Mucosa of descending colon (tissue), 3 donors: Measurements from ENCODE around the gene SH3RF2. TPM values are rescaled to one million over a fixed set of nuclear protein-coding genes. Genes with fewer than 3 reads are reported as not detected.

ENCODE experiments used
- ATAC-seq: fragments of 200-7000 bp; cut with Tn5 transposase; one replicate; pipeline ENCODE4 v1.9.1; 2020; ENCODE audit warnings: mild to moderate bottlenecking, moderate library complexity
- DNase-seq, 3 donors: peaks; one replicate each; pipeline ENCODE4 v3.0.0-alpha.2; 2020
- H3K36me3 ChIP-seq: fragments of 200-600 bp; one replicate; pipeline ENCODE4 v1.8.0; 2021; ENCODE audit warnings: low read depth, mild to moderate bottlenecking
- H3K4me1 ChIP-seq: fragments of 200-600 bp; one replicate; pipeline ENCODE4 v1.8.0; 2021; ENCODE audit warnings: low read depth, mild to moderate bottlenecking
- H3K4me3 ChIP-seq: fragments of 200-600 bp; one replicate; pipeline ENCODE4 v1.8.0; 2021; ENCODE audit warnings: mild to moderate bottlenecking
- H3K9me3 ChIP-seq: fragments of 200-600 bp; one replicate; pipeline ENCODE4 v1.8.0; 2021; ENCODE audit warnings: mild to moderate bottlenecking
- intact Hi-C, 2 donors: fragments of 100-400 bp; cut with DNase I in 1 of 2; cut with micrococcal nuclease in 1 of 2; formaldehyde crosslinking; loops; one replicate each; pipeline versions ENCODE4 v1.11.0 to v1.11.1; 2022; cut with DNase I, micrococcal nuclease
- total RNA-seq, 3 donors: library from RNA; stranded (reverse); fragmentation: NEBNext Ultra II Directional in 2 of 3; extraction: Animal tissue kit (Norgen Biotek cat#: 25700) in 2 of 3; gene quantifications; one replicate each; pipeline versions ENCODE4 v1.2.1 to v1.2.4, GENCODE V29; 2021 to 2023
- TF ChIP-seq, protein P1 (sequence below): fragments of 200-600 bp; IDR thresholded peaks from one replicate; pipeline ENCODE4 v1.8.0; 2022; ENCODE audit warnings: antibody characterized with exemption, mild to moderate bottlenecking
- donor health status: DM: no; HTN: no; CAD: no; lungs with moderate emphysema.
- donor health status: DM: no; HTN: no; CAD: no.
- donor health status: DM: no; HTN: yes; CAD: no.

Gene SH3RF2
- total RNA-seq, 3 donors from 2014 or later: 36.8 to 99.7 (median 61.5) TPM

- ATAC-seq (no peak), DNase-seq (no peak)
- H3K9me3 ChIP-seq: no peaks in the 10 kb centered on the region
- no peaks in the 10 kb centered on the region for H3K36me3 ChIP-seq
- intact Hi-C loops: no loop called here
- H3K4me1 ChIP-seq: no peaks in the 10 kb centered on the region
- TF ChIP-seq, protein P1, sequence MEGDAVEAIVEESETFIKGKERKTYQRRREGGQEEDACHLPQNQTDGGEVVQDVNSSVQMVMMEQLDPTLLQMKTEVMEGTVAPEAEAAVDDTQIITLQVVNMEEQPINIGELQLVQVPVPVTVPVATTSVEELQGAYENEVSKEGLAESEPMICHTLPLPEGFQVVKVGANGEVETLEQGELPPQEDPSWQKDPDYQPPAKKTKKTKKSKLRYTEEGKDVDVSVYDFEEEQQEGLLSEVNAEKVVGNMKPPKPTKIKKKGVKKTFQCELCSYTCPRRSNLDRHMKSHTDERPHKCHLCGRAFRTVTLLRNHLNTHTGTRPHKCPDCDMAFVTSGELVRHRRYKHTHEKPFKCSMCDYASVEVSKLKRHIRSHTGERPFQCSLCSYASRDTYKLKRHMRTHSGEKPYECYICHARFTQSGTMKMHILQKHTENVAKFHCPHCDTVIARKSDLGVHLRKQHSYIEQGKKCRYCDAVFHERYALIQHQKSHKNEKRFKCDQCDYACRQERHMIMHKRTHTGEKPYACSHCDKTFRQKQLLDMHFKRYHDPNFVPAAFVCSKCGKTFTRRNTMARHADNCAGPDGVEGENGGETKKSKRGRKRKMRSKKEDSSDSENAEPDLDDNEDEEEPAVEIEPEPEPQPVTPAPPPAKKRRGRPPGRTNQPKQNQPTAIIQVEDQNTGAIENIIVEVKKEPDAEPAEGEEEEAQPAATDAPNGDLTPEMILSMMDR: no peak
- no peak overlapping the region for H3K4me3 ChIP-seq
These were observed 151.7 kb downstream of the SH3RF2 start for GRCh38 chr5:146088098-146088497.

GRCh38 chr5:146089287-146089686, 152.9 kb downstream of the SH3RF2 start:
- no peak for ATAC-seq
- intact Hi-C loops: no loop called here
- H3K4me3 ChIP-seq: no peak overlapping the region
- no peak for DNase-seq
- no peaks in the 10 kb centered on the region for H3K4me1 ChIP-seq
- TF ChIP-seq, protein P1: no peak
- no peaks in the 10 kb centered on the region for H3K36me3 ChIP-seq
- no peaks in the 10 kb centered on the region for H3K9me3 ChIP-seq

DNA sequence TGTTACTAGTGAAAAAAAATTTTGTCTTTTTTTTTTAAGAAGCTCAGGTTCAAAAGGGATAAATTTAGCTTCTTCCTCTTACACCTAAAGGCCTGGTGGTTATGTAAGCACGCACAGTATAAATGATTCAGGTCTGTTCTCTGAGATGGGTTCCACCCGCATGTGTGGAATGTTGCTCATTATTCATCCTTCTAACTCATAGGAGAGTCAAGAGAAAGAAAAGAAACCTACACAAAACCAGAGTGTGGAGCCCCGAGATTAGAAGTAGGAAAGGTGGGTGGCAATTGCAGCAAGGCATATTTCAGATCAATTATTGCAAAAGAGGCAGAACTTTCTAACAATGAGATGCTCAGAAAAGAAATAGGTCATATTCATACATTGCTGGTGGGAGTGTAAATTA, 155.5 kb downstream of the SH3RF2 start:
- TF ChIP-seq, protein P1: no peak
- no peak for ATAC-seq
- Histone ChIP-seq H3K4me3 (no peak overlapping the region), H3K36me3 (no peaks in the 10 kb centered on the region), H3K4me1 (no peaks in the 10 kb centered on the region), H3K9me3 (no peaks in the 10 kb centered on the region)
- DNase-seq: no peak
- intact Hi-C loops: no loop called here

- intact Hi-C loops: no loop called here
- Histone ChIP-seq H3K36me3 (no peaks in the 10 kb centered on the region), H3K9me3 (no peaks in the 10 kb centered on the region), H3K4me3 (no peak overlapping the region), H3K4me1 (no peaks in the 10 kb centered on the region)
- DNase-seq: no peak
- TF ChIP-seq, protein P1: no peak
- no peak for ATAC-seq
These were observed 161.7 kb downstream of the SH3RF2 start for GRCh38 chr5:146098047-146098446.

DNA sequence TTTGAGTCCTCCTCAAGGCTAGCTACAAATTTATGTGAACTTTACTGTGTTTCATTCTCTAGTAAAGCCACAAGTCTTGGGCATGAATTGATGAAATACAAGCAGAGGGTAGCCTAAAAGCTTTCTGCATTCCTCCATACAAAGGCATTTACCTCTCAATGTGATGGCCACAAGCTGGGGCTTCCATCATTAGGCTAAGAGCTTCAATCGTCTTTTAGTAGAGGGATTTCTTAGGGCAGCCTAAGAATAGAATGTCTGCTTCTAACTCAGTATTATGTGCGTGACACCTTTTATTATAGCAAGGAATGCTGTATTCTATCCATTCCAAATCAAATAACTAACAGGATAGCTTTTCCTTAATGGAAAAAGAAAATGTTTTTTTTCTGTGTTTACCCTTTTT, 165.3 kb downstream of the SH3RF2 start:
- Histone ChIP-seq H3K36me3 (no peaks in the 10 kb centered on the region), H3K9me3 (no peaks in the 10 kb centered on the region), H3K4me1 (no peaks in the 10 kb centered on the region), H3K4me3 (no peak overlapping the region)
- ATAC-seq: no peak
- DNase-seq: no peak
- TF ChIP-seq, protein P1: no peak
- intact Hi-C loops: no loop called here

- TF ChIP-seq, protein P1: no peak
- Histone ChIP-seq H3K4me1 (no peaks in the 10 kb centered on the region), H3K36me3 (no peaks in the 10 kb centered on the region), H3K4me3 (no peak overlapping the region), H3K9me3 (no peaks in the 10 kb centered on the region)
- ATAC-seq (no peak), DNase-seq (no peak)
- intact Hi-C loops: no loop called here
These were observed 167.2 kb downstream of the SH3RF2 start for GRCh38 chr5:146103594-146103993.
